HepG2 (cell line): ENCODE data around the gene GPM6B. TPM values are rescaled to one million over a fixed set of nuclear protein-coding genes. Genes with fewer than 3 reads are reported as not detected.
A peak's percentile ranks its signal among the peaks of the same experiment; 100 is the strongest.

Source experiments
- ELF4 ChIP-seq: sonication (generic); formaldehyde crosslinking; IDR thresholded peaks from 2 replicates; pipeline ENCODE4 v1.5.0; 2020; ENCODE audit warnings: missing genetic modification reagents, mild to moderate bottlenecking, moderate library complexity, borderline replicate concordance
- ETV5 ChIP-seq: IDR thresholded peaks from 2 replicates; pipeline ENCODE4 v1.6.1; 2018; ENCODE audit warnings: missing biosample characterization, missing genetic modification reagents, inconsistent platforms, borderline replicate concordance
- FOXP1 ChIP-seq, 2 experiments: fragments of 450-650 bp in 1 of 2; IDR thresholded peaks; 2 replicates each; pipeline ENCODE4 v1.6.1; 2017 to 2018; ENCODE audit warnings: antibody characterized with exemption in 1 of 2
- GPN1 ChIP-seq: sonication (generic); formaldehyde crosslinking; IDR thresholded peaks from 2 replicates; pipeline ENCODE4 v1.5.1; 2020; ENCODE audit warnings: missing genetic modification reagents, borderline replicate concordance
- KMT2A ChIP-seq: sonication (generic); formaldehyde crosslinking; IDR thresholded peaks from 2 replicates; pipeline ENCODE4 v1.4.0; 2020; ENCODE audit warnings: missing genetic modification reagents
- MATR3 ChIP-seq: sonication (generic); formaldehyde crosslinking; IDR thresholded peaks from 2 replicates; pipeline ENCODE4 v1.4.0; 2020; ENCODE audit warnings: missing genetic modification reagents
- PHF8 ChIP-seq: sonication (generic); formaldehyde crosslinking; IDR thresholded peaks from 2 replicates; pipeline ENCODE4 v1.5.0; 2020; ENCODE audit warnings: missing genetic modification reagents
- POLR2AphosphoS5 ChIP-seq: IDR thresholded peaks from 2 replicates; pipeline ENCODE4 v1.6.1; 2012; ENCODE audit warnings: low read depth, low read length
- SOX6 ChIP-seq, 2 experiments: fragments of 450-650 bp in 1 of 2; sonication (generic) in 1 of 2; formaldehyde crosslinking in 1 of 2; IDR thresholded peaks; 2 replicates each; pipeline versions ENCODE4 v1.4.0 to v1.6.1; 2017 to 2020; ENCODE audit warnings: antibody characterized with exemption in 1 of 2, mild to moderate bottlenecking in 1 of 2, missing genetic modification reagents in 1 of 2
- ZNF292 ChIP-seq: sonication (generic); formaldehyde crosslinking; IDR thresholded peaks from 2 replicates; pipeline ENCODE4 v1.8.1; 2022; ENCODE audit warnings: mild to moderate bottlenecking, low read depth, missing genetic modification reagents, borderline replicate concordance
- ZNF446 ChIP-seq: sonication (generic); formaldehyde crosslinking; IDR thresholded peaks from 2 replicates; pipeline ENCODE4 v1.5.0; 2020; ENCODE audit warnings: mild to moderate bottlenecking, missing genetic modification reagents
- ZNF615 ChIP-seq: sonication (generic); formaldehyde crosslinking; IDR thresholded peaks from 2 replicates; pipeline ENCODE4 v1.5.0; 2020; ENCODE audit warnings: mild to moderate bottlenecking, missing genetic modification reagents, borderline replicate concordance
- ZNF652 ChIP-seq: IDR thresholded peaks from 2 replicates; pipeline ENCODE4 v1.6.1; 2016; ENCODE audit warnings: low read depth, borderline replicate concordance
- ZNF747 ChIP-seq: sonication (generic); formaldehyde crosslinking; IDR thresholded peaks from 2 replicates; pipeline ENCODE4 v1.8.1; 2023; ENCODE audit warnings: missing genetic modification reagents, mild to moderate bottlenecking, borderline replicate concordance
- ZSCAN31 ChIP-seq: sonication (generic); formaldehyde crosslinking; IDR thresholded peaks from 2 replicates; pipeline ENCODE4 v1.5.0; 2020; ENCODE audit warnings: low read depth, mild to moderate bottlenecking, missing genetic modification reagents
- ZZZ3 ChIP-seq: sonication (generic); formaldehyde crosslinking; IDR thresholded peaks from 2 replicates; pipeline ENCODE4 v1.4.0; 2020; ENCODE audit warnings: missing genetic modification reagents, mild to moderate bottlenecking, borderline replicate concordance
- polyA plus RNA-seq, 8 experiments: library from polyadenylated mRNA; depleted of rRNA in 3 of 8; stranded (reverse) in 7 of 8; unstranded in 1 of 8; fragments of >200 nt; fragmentation: Illumina TruSeq in 4 of 8; extraction: Trizol in 4 of 8; gene quantifications; 2 replicates each; pipeline versions ENCODE4 v1.2.1 to v1.2.3, GENCODE V29; 2011 to 2016; ENCODE audit warnings: low read depth in 4 of 8, missing spikeins in 1 of 8, mixed read lengths in 1 of 8; ENCODE audit not compliant: insufficient read depth in 1 of 8
- total RNA-seq, 5 experiments: library from RNA; depleted of rRNA; stranded (reverse); fragments of >200 nt; fragmentation: Illumina TruSeq; extraction: Trizol; gene quantifications; 2 replicates each; pipeline ENCODE4 v1.2.3, GENCODE V29; 2016; ENCODE audit warnings: low read depth in 1 of 5
- TF ChIP-seq, protein P1 (sequence below): sonication (generic); formaldehyde crosslinking; IDR thresholded peaks from 2 replicates; pipeline ENCODE4 v1.5.0; 2020; ENCODE audit warnings: mild to moderate bottlenecking, missing genetic modification reagents, borderline replicate concordance
- TF ChIP-seq, protein P2 (sequence below): sonication (generic); formaldehyde crosslinking; IDR thresholded peaks from 2 replicates; pipeline ENCODE4 v1.4.0; 2020; ENCODE audit warnings: missing genetic modification reagents, low read depth, mild to moderate bottlenecking, borderline replicate concordance
- TF ChIP-seq, protein P3 (sequence below): sonication (generic); formaldehyde crosslinking; conservative IDR thresholded peaks from 2 replicates; pipeline ENCODE4 v1.4.0; 2020; ENCODE audit warnings: mild to moderate bottlenecking, missing genetic modification reagents, moderate library complexity

The GPM6B gene
- total and polyA plus RNA-seq, 2 of the 13 experiments (the other 11 are each of a cell fraction or from before 2014, with no cell fraction given), result not detected

DNA sequence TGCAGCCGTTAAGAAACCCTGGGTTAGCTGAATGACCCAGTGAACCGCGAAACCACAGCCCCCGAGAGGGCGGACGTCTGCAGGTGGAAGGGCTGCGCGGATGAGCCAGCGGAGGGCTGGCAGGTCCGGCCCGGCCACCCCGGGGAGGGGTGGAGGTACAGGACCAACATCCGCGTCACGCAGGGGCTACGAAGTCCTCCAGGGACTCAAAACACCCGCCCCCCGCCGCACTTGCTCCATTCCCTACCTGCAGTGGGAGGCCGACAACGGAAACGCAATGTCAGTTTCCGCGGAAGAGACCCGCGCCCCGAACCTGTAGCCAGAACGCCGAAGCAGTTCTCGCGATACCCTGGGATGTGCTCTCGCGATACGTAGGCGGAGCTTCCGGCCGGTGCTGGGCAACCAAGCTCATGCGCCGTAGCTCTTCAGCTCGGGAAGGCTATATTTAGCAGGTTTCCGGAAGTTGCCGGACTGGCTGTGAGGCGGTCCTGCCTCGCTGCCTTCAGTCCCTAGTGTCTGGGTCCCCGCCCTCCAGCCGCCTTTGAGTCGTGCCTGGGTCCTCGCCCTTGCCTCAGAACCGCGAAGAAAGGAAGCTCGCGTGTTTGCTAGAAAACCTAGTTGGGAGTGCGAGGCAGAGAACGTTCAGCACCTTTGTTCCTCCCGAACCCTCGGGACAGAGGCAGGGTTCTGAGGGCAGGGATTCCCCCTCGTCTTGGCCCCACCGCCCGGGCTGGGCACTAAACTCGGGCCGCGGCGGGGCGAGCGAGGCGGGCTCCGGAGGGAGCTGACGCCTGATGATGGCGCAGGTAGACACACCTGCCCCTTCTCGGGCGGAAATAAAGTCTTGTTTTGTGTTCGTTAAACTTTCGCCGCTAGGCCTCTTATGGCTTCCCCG lies 82.4 kb downstream of the GPM6B start, which contains the start of the genes OFD1 and TRAPPC2 (continued):
- TF ChIP-seq, protein P1, sequence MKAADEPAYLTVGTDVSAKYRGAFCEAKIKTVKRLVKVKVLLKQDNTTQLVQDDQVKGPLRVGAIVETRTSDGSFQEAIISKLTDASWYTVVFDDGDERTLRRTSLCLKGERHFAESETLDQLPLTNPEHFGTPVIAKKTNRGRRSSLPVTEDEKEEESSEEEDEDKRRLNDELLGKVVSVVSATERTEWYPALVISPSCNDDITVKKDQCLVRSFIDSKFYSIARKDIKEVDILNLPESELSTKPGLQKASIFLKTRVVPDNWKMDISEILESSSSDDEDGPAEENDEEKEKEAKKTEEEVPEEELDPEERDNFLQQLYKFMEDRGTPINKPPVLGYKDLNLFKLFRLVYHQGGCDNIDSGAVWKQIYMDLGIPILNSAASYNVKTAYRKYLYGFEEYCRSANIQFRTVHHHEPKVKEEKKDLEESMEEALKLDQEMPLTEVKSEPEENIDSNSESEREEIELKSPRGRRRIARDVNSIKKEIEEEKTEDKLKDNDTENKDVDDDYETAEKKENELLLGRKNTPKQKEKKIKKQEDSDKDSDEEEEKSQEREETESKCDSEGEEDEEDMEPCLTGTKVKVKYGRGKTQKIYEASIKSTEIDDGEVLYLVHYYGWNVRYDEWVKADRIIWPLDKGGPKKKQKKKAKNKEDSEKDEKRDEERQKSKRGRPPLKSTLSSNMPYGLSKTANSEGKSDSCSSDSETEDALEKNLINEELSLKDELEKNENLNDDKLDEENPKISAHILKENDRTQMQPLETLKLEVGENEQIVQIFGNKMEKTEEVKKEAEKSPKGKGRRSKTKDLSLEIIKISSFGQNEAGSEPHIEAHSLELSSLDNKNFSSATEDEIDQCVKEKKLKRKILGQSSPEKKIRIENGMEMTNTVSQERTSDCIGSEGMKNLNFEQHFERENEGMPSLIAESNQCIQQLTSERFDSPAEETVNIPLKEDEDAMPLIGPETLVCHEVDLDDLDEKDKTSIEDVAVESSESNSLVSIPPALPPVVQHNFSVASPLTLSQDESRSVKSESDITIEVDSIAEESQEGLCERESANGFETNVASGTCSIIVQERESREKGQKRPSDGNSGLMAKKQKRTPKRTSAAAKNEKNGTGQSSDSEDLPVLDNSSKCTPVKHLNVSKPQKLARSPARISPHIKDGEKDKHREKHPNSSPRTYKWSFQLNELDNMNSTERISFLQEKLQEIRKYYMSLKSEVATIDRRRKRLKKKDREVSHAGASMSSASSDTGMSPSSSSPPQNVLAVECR (CRISPR knock-in tag), result peak; percentile 63; the same call in 1 of the 2 replicates
- TF ChIP-seq, protein P2, sequence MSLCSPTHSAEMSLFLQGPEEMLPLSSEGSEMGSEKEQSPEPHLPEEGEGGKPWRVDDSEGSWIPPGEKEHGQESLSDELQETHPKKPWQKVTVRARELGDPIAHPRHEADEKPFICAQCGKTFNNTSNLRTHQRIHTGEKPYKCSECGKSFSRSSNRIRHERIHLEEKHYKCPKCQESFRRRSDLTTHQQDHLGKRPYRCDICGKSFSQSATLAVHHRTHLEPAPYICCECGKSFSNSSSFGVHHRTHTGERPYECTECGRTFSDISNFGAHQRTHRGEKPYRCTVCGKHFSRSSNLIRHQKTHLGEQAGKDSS (CRISPR knock-in tag), result 0 out of 2 replicates have a peak, but pooled peaks have one; percentile 56
- TF ChIP-seq ZNF292 (CRISPR knock-in tag) (no peak), POLR2AphosphoS5 (peak; percentile 87), ZSCAN31 (CRISPR knock-in tag) (peak; percentile 51; the same call in 1 of the 2 replicates), ETV5 (CRISPR knock-in tag) (peak; percentile 67; the same call in 1 of the 2 replicates), PHF8 (peak; percentile 82), MATR3 (CRISPR knock-in tag) (no peak), ZNF747 (CRISPR knock-in tag) (peak; percentile 70; the same call in 1 of the 2 replicates), ZNF446 (CRISPR knock-in tag) (no peak), ELF4 (CRISPR knock-in tag) (peak; percentile 77; the same call in 1 of the 2 replicates), SOX6 (IDR thresholded peaks at IDR 0.05) (no peak), SOX6 (CRISPR knock-in tag; IDR thresholded peaks at IDR 0.05) (peak; percentile 49; the same call in 1 of the 2 replicates), KMT2A (CRISPR knock-in tag) (0 out of 2 replicates have a peak, but pooled peaks have one; percentile 55), FOXP1 (IDR thresholded peaks at IDR 0.05) (no peak), FOXP1 (CRISPR knock-in tag; IDR thresholded peaks at IDR 0.05) (no peak), GPN1 (CRISPR knock-in tag) (no peak), ZNF615 (CRISPR knock-in tag) (no peak), ZNF652 (CRISPR knock-in tag) (no peak), ZZZ3 (CRISPR knock-in tag) (peak; percentile 26; the same call in 1 of the 2 replicates)
- TF ChIP-seq, protein P3, sequence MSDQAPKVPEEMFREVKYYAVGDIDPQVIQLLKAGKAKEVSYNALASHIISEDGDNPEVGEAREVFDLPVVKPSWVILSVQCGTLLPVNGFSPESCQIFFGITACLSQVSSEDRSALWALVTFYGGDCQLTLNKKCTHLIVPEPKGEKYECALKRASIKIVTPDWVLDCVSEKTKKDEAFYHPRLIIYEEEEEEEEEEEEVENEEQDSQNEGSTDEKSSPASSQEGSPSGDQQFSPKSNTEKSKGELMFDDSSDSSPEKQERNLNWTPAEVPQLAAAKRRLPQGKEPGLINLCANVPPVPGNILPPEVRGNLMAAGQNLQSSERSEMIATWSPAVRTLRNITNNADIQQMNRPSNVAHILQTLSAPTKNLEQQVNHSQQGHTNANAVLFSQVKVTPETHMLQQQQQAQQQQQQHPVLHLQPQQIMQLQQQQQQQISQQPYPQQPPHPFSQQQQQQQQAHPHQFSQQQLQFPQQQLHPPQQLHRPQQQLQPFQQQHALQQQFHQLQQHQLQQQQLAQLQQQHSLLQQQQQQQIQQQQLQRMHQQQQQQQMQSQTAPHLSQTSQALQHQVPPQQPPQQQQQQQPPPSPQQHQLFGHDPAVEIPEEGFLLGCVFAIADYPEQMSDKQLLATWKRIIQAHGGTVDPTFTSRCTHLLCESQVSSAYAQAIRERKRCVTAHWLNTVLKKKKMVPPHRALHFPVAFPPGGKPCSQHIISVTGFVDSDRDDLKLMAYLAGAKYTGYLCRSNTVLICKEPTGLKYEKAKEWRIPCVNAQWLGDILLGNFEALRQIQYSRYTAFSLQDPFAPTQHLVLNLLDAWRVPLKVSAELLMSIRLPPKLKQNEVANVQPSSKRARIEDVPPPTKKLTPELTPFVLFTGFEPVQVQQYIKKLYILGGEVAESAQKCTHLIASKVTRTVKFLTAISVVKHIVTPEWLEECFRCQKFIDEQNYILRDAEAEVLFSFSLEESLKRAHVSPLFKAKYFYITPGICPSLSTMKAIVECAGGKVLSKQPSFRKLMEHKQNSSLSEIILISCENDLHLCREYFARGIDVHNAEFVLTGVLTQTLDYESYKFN (CRISPR knock-in tag), result peak; percentile 30; the same call in 1 of the 2 replicates
